Keratinocyte (primary cell): ENCODE results near the gene MAP3K4. TPM values are rescaled to one million over a fixed set of nuclear protein-coding genes. Genes with fewer than 3 reads are reported as not detected.

Experiments used
- DNase-seq: peaks from one replicate; pipeline ENCODE4 v3.0.0-alpha.2; 2011; ENCODE audit warnings: low read depth, missing footprints, low spot score
- FAIRE-seq: peaks from 2 replicates; lab custom pipeline; 2011; peaks lifted over from hg19 to GRCh38; lab: Jason Lieb, UNC
- H2AFZ ChIP-seq: 2 replicates; pipeline ENCODE4 v1.6.0; 2012; ENCODE audit warnings: low read length, control low read depth, inconsistent platforms; ENCODE audit not compliant: control insufficient read depth
- H3K27ac ChIP-seq: 2 replicates; pipeline ENCODE4 v1.5.1; 2011; ENCODE audit warnings: low read length; ENCODE audit not compliant: control insufficient read depth, insufficient read depth
- H3K27me3 ChIP-seq: 3 replicates; pipeline ENCODE4 v1.6.0; 2011; ENCODE audit warnings: low read length; ENCODE audit not compliant: control insufficient read depth, insufficient read depth; ENCODE audit errors: extremely low read depth
- H3K36me3 ChIP-seq, 2 experiments: 2 replicates in 1 of 2; 3 replicates in 1 of 2; pipeline ENCODE4 v1.5.1; 2011; ENCODE audit warnings: low read length in 2 of 2, mild to moderate bottlenecking in 1 of 2; ENCODE audit not compliant: control insufficient read depth in 2 of 2, insufficient read depth in 2 of 2; ENCODE audit errors: extremely low read depth in 1 of 2
- H3K4me1 ChIP-seq: 3 replicates; pipeline ENCODE4 v1.5.1; 2011; ENCODE audit warnings: low read length; ENCODE audit not compliant: control insufficient read depth, insufficient read depth; ENCODE audit errors: extremely low read depth
- H3K4me2 ChIP-seq: 3 replicates; pipeline ENCODE4 v1.6.0; 2011; ENCODE audit warnings: low read depth, low read length; ENCODE audit not compliant: control insufficient read depth, insufficient read depth; ENCODE audit errors: extremely low read depth
- H3K4me3 ChIP-seq, 3 experiments: fragments of 200-600 bp in 1 of 3; sonication (generic) in 1 of 3; 2 replicates in 2 of 3; 3 replicates in 1 of 3; pipeline ENCODE4 v1.5.1; 2011 to 2016; ENCODE audit warnings: low read length in 3 of 3, mild to moderate bottlenecking in 3 of 3, control low read depth in 2 of 3, inconsistent platforms in 1 of 3, low read depth in 1 of 3, mixed read lengths in 1 of 3, mixed run types in 1 of 3, moderate library complexity in 1 of 3; ENCODE audit not compliant: control insufficient read depth in 2 of 3, insufficient read depth in 2 of 3; ENCODE audit errors: extremely low read depth in 1 of 3
- H3K79me2 ChIP-seq: 2 replicates; pipeline ENCODE4 v1.6.0; 2012; ENCODE audit warnings: low read length; ENCODE audit not compliant: control insufficient read depth, insufficient read depth
- H3K9ac ChIP-seq: 3 replicates; pipeline ENCODE4 v1.6.0; 2011; ENCODE audit warnings: low read length; ENCODE audit not compliant: control insufficient read depth, insufficient read depth; ENCODE audit errors: extremely low read depth
- H3K9me1 ChIP-seq: 3 replicates; pipeline ENCODE4 v1.6.0; 2011; ENCODE audit warnings: low read length; ENCODE audit not compliant: control insufficient read depth, insufficient read depth; ENCODE audit errors: extremely low read depth
- H3K9me3 ChIP-seq: 2 replicates; pipeline ENCODE4 v1.5.1; 2012; ENCODE audit warnings: low read depth, low read length; ENCODE audit not compliant: control insufficient read depth
- H4K20me1 ChIP-seq: 3 replicates; pipeline ENCODE4 v1.6.0; 2011; ENCODE audit warnings: low read length; ENCODE audit not compliant: control insufficient read depth, insufficient read depth; ENCODE audit errors: extremely low read depth
- EZH2 ChIP-seq: IDR thresholded peaks from one replicate; pipeline ENCODE4 v1.6.1; 2012; ENCODE audit warnings: inconsistent platforms, mild to moderate bottlenecking, low read length, moderate library complexity
- dilution Hi-C: fragments of 300-500 bp; cut with MboI; formaldehyde crosslinking; loops from one replicate; pipeline ENCODE4 v1.7.0; 2020; ENCODE audit warnings: low sequenced_read_pairs; ENCODE audit not compliant: extremely low pct_ligation_motif_present
- polyA plus RNA-seq, 5 experiments: library from polyadenylated mRNA; depleted of rRNA in 3 of 5; stranded (reverse) in 3 of 5; stranded (forward) in 1 of 5; unstranded in 1 of 5; fragments of >200 nt; gene quantifications; 1 replicate in 1 of 5; 2 replicates in 3 of 5; 3 replicates in 1 of 5; pipeline versions ENCODE4 v1.2.1 to v1.2.3, GENCODE V29; 2011 to 2012; ENCODE audit warnings: missing spikeins in 2 of 5, low read depth in 1 of 5, low replicate concordance in 1 of 5
- TF ChIP-seq, protein P1 (sequence below), 3 experiments: IDR thresholded peaks in 1 of 3; conservative IDR thresholded peaks in 1 of 3; optimal IDR thresholded peaks in 1 of 3; 2 replicates in 2 of 3; 3 replicates in 1 of 3; pipeline versions ENCODE3 to v1.5.1; 2011; ENCODE audit warnings: low read length in 3 of 3, mild to moderate bottlenecking in 3 of 3, moderate library complexity in 2 of 3, control low read depth in 1 of 3, inconsistent platforms in 1 of 3; ENCODE audit not compliant: insufficient read depth in 2 of 3; ENCODE audit errors: extremely low read depth in 1 of 3

MAP3K4 gene
- polyA plus RNA-seq, 1 donor (not counting 4 experiments of a cell fraction or from before 2014, with no cell fraction given), result 12.8 TPM

DNA sequence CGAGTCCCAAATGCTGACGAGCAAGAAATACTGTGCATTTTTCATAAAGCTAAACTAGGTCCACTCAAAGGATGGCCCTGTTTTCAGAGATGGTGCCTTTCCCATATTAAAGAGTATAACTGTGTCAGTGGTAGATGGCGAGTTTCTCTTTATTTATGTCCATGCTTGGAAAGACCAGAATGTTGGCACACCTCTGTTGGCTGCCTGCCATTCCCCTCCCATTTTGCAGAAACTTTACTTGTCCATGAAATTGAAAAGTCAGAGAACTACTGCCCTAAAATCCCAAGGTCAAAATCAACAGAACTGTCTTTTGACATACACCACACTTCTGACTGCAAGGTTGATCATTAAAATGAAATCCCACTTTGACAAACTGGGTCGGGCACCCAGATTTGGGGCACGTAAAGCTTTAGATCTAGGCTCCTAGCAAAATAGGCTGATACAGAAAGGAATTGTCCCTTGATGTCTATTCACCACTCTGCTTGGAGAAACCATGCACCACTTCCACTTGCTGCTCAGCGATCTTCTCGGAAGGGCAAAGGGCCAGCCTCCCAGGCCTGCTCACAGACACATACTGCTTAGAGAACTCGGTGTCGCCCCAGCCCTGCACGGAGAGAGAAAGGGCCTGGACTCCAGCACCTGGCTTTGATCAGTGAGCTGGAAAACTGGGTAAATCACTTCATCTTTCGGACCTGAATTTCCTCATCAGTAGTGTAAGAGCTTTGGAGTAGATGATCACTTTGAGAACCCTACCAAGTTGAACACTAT lies 152.3 kb downstream of the MAP3K4 start:
- dilution Hi-C loops, result no loop called here

DNA sequence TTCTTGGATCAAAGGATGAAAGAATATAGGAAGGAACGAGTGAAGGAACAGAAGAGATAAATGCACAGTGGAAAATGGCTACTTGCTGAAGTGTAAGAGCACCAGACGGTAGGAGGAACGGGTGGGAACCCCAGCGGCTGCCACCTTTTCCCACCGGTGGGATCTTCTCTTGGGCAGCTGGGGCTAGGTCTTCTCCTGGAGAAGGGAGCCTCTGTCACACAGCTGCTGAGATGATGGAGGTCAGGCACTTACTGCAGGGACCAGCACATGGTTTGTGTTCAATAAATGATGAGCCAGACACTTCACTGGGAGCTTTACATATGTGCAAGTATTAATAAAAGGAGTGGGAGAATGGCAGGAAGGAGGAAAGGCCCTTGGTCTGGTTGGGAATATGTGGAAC lies 158.6 kb downstream of the MAP3K4 start:
- Histone ChIP-seq H3K27ac (no peak overlapping the region), H3K36me3 (peaks cover 0 to 6% of the 10 kb centered on the region in 2 experiments), H3K9me1 (no peaks in the 10 kb centered on the region), H3K79me2 (no peaks in the 10 kb centered on the region), H3K9me3 (no peaks in the 10 kb centered on the region), H3K27me3 (no peaks in the 10 kb centered on the region), H4K20me1 (no peaks in the 10 kb centered on the region), H3K4me2 (no peak overlapping the region), H3K4me3 (no peak overlapping the region), H3K4me1 (no peaks in the 10 kb centered on the region), H3K9ac (no peak overlapping the region), H2AFZ (no peak overlapping the region)
- TF ChIP-seq, protein P1, sequence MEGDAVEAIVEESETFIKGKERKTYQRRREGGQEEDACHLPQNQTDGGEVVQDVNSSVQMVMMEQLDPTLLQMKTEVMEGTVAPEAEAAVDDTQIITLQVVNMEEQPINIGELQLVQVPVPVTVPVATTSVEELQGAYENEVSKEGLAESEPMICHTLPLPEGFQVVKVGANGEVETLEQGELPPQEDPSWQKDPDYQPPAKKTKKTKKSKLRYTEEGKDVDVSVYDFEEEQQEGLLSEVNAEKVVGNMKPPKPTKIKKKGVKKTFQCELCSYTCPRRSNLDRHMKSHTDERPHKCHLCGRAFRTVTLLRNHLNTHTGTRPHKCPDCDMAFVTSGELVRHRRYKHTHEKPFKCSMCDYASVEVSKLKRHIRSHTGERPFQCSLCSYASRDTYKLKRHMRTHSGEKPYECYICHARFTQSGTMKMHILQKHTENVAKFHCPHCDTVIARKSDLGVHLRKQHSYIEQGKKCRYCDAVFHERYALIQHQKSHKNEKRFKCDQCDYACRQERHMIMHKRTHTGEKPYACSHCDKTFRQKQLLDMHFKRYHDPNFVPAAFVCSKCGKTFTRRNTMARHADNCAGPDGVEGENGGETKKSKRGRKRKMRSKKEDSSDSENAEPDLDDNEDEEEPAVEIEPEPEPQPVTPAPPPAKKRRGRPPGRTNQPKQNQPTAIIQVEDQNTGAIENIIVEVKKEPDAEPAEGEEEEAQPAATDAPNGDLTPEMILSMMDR (optimal IDR thresholded peaks at IDR 0.05 in 1 of 3, IDR thresholded peaks at IDR 0.05 in 1 of 3, conservative IDR thresholded peaks at IDR 0.05 in 1 of 3; ENCODE audit: extremely low read depth in 1 of 3, insufficient read depth in 2 of 3, low read length in 3 of 3), result no peak
- TF ChIP-seq EZH2, result no peak
- DNase-seq (no peak), FAIRE-seq (no peak)
- dilution Hi-C loops, result no loop called here

More for the DNA sequence above, 152.3 kb downstream of the MAP3K4 start:
- TF ChIP-seq, protein P1 (optimal IDR thresholded peaks at IDR 0.05 in 1 of 3, IDR thresholded peaks at IDR 0.05 in 1 of 3, conservative IDR thresholded peaks at IDR 0.05 in 1 of 3; ENCODE audit: extremely low read depth in 1 of 3, insufficient read depth in 2 of 3, low read length in 3 of 3), result no peak
- no peak for TF ChIP-seq EZH2
- Histone ChIP-seq H4K20me1 (no peaks in the 10 kb centered on the region), H3K4me2 (no peak overlapping the region), H3K4me3 (no peak overlapping the region), H3K27me3 (no peaks in the 10 kb centered on the region), H3K79me2 (no peaks in the 10 kb centered on the region), H3K9me1 (no peaks in the 10 kb centered on the region), H3K36me3 (peaks cover 0 to 3% of the 10 kb centered on the region in 2 experiments), H2AFZ (no peak overlapping the region), H3K9me3 (no peaks in the 10 kb centered on the region), H3K9ac (no peak overlapping the region), H3K4me1 (no peaks in the 10 kb centered on the region), H3K27ac (no peak overlapping the region)
- FAIRE-seq, result no peak
- no peak for DNase-seq
